Heart left ventricle (tissue), 13 donors: Measurements from ENCODE around the gene KDSR.

Experiments
- CTCF ChIP-seq, 12 donors: fragments of 200-600 bp; sonication (generic) in 4 of 12; IDR thresholded peaks; one replicate each; pipeline versions ENCODE4 v1.5.0 to v1.8.0; 2018 to 2022; ENCODE audit warnings: antibody characterized with exemption in 12 of 12, mild to moderate bottlenecking in 5 of 12
- POLR2A ChIP-seq, 2 donors: fragments of 450-650 bp; IDR thresholded peaks; one replicate each; pipeline ENCODE4 v1.6.1; 2017; ENCODE audit warnings: antibody characterized with exemption in 2 of 2, mild to moderate bottlenecking in 2 of 2, moderate library complexity in 2 of 2
- donor health status: ischemic (EF 13 %, LVEDD 7.1; RV severe dilation, severe dysfunction).
- donor health status: DM: no; HTN: yes; CAD: no.
- donor health status: DM: no; HTN: no; CAD: no.
- donor health status: ischemic (EF 25% LVEDD 6.9; RV normal size, moderate dysfunction).
- donor health status: ischemic (EF 25% LVEDD 5.7; RV mildly dilated, moderate dysfunction).
- donor health status: ischemic (EF 35%, LVEDD 5.7; RV mildly dilated, moderate dysfunction).
- donor health status: nonischemic (EF 11% LVEDD 7.7; RV severe dilation, severe dysfunction).
- donor health status: DM: yes; HTN: yes; CAD: no.
- donor health status: PGD.
- donor health status: ischemic (EF 29% LVEDD 5.4; RV normal size, mild dysfunction).
- donor health status: nonischemic (EF 23%, LVEDD 6.1; RV moderate dilation, normal function).

- TF ChIP-seq CTCF (IDR thresholded peaks at IDR 0.05), result no peak
- TF ChIP-seq POLR2A (IDR thresholded peaks at IDR 0.05), result no peak
Observed at GRCh38 chr18:63376538-63376937, 9.5 kb upstream of the KDSR start.
